Keratinocyte (primary cell): ENCODE results near the gene MAN2C1. TPM values are rescaled to one million over a fixed set of nuclear protein-coding genes. Genes with fewer than 3 reads are reported as not detected.
"Not testable (repeated sequence)": the region's sequence is repeated elsewhere in the genome, so short reads cannot be mapped to it uniquely, and the experiment has no call there.

Experiments used
- DNase-seq: peaks from one replicate; pipeline ENCODE4 v3.0.0-alpha.2; 2011; ENCODE audit warnings: low read depth, missing footprints, low spot score
- FAIRE-seq: peaks from 2 replicates; lab custom pipeline; 2011; peaks lifted over from hg19 to GRCh38; lab: Jason Lieb, UNC
- H2AFZ ChIP-seq: 2 replicates; pipeline ENCODE4 v1.6.0; 2012; ENCODE audit warnings: low read length, control low read depth, inconsistent platforms; ENCODE audit not compliant: control insufficient read depth
- H3K27ac ChIP-seq: 2 replicates; pipeline ENCODE4 v1.5.1; 2011; ENCODE audit warnings: low read length; ENCODE audit not compliant: control insufficient read depth, insufficient read depth
- H3K27me3 ChIP-seq: 3 replicates; pipeline ENCODE4 v1.6.0; 2011; ENCODE audit warnings: low read length; ENCODE audit not compliant: control insufficient read depth, insufficient read depth; ENCODE audit errors: extremely low read depth
- H3K36me3 ChIP-seq, 2 experiments: 2 replicates in 1 of 2; 3 replicates in 1 of 2; pipeline ENCODE4 v1.5.1; 2011; ENCODE audit warnings: low read length in 2 of 2, mild to moderate bottlenecking in 1 of 2; ENCODE audit not compliant: control insufficient read depth in 2 of 2, insufficient read depth in 2 of 2; ENCODE audit errors: extremely low read depth in 1 of 2
- H3K4me1 ChIP-seq: 3 replicates; pipeline ENCODE4 v1.5.1; 2011; ENCODE audit warnings: low read length; ENCODE audit not compliant: control insufficient read depth, insufficient read depth; ENCODE audit errors: extremely low read depth
- H3K4me2 ChIP-seq: 3 replicates; pipeline ENCODE4 v1.6.0; 2011; ENCODE audit warnings: low read depth, low read length; ENCODE audit not compliant: control insufficient read depth, insufficient read depth; ENCODE audit errors: extremely low read depth
- H3K4me3 ChIP-seq, 3 experiments: fragments of 200-600 bp in 1 of 3; sonication (generic) in 1 of 3; 2 replicates in 2 of 3; 3 replicates in 1 of 3; pipeline ENCODE4 v1.5.1; 2011 to 2016; ENCODE audit warnings: low read length in 3 of 3, mild to moderate bottlenecking in 3 of 3, control low read depth in 2 of 3, inconsistent platforms in 1 of 3, low read depth in 1 of 3, mixed read lengths in 1 of 3, mixed run types in 1 of 3, moderate library complexity in 1 of 3; ENCODE audit not compliant: control insufficient read depth in 2 of 3, insufficient read depth in 2 of 3; ENCODE audit errors: extremely low read depth in 1 of 3
- H3K79me2 ChIP-seq: 2 replicates; pipeline ENCODE4 v1.6.0; 2012; ENCODE audit warnings: low read length; ENCODE audit not compliant: control insufficient read depth, insufficient read depth
- H3K9ac ChIP-seq: 3 replicates; pipeline ENCODE4 v1.6.0; 2011; ENCODE audit warnings: low read length; ENCODE audit not compliant: control insufficient read depth, insufficient read depth; ENCODE audit errors: extremely low read depth
- H3K9me1 ChIP-seq: 3 replicates; pipeline ENCODE4 v1.6.0; 2011; ENCODE audit warnings: low read length; ENCODE audit not compliant: control insufficient read depth, insufficient read depth; ENCODE audit errors: extremely low read depth
- H3K9me3 ChIP-seq: 2 replicates; pipeline ENCODE4 v1.5.1; 2012; ENCODE audit warnings: low read depth, low read length; ENCODE audit not compliant: control insufficient read depth
- H4K20me1 ChIP-seq: 3 replicates; pipeline ENCODE4 v1.6.0; 2011; ENCODE audit warnings: low read length; ENCODE audit not compliant: control insufficient read depth, insufficient read depth; ENCODE audit errors: extremely low read depth
- CTCF ChIP-seq, 3 experiments: IDR thresholded peaks in 1 of 3; conservative IDR thresholded peaks in 1 of 3; optimal IDR thresholded peaks in 1 of 3; 2 replicates in 2 of 3; 3 replicates in 1 of 3; pipeline versions ENCODE3 to v1.5.1; 2011; ENCODE audit warnings: low read length in 3 of 3, mild to moderate bottlenecking in 3 of 3, moderate library complexity in 2 of 3, control low read depth in 1 of 3, inconsistent platforms in 1 of 3; ENCODE audit not compliant: insufficient read depth in 2 of 3; ENCODE audit errors: extremely low read depth in 1 of 3
- EZH2 ChIP-seq: IDR thresholded peaks from one replicate; pipeline ENCODE4 v1.6.1; 2012; ENCODE audit warnings: inconsistent platforms, mild to moderate bottlenecking, low read length, moderate library complexity
- dilution Hi-C: fragments of 300-500 bp; cut with MboI; formaldehyde crosslinking; loops from one replicate; pipeline ENCODE4 v1.7.0; 2020; ENCODE audit warnings: low sequenced_read_pairs; ENCODE audit not compliant: extremely low pct_ligation_motif_present
- polyA plus RNA-seq, 5 experiments: library from polyadenylated mRNA; depleted of rRNA in 3 of 5; stranded (reverse) in 3 of 5; stranded (forward) in 1 of 5; unstranded in 1 of 5; fragments of >200 nt; gene quantifications; 1 replicate in 1 of 5; 2 replicates in 3 of 5; 3 replicates in 1 of 5; pipeline versions ENCODE4 v1.2.1 to v1.2.3, GENCODE V29; 2011 to 2012; ENCODE audit warnings: missing spikeins in 2 of 5, low read depth in 1 of 5, low replicate concordance in 1 of 5

Gene MAN2C1
- polyA plus RNA-seq, 1 donor (not counting 4 experiments of a cell fraction or from before 2014, with no cell fraction given) = 35.4 TPM

- Histone ChIP-seq H3K36me3 (peaks cover 35 to 44% of the 10 kb centered on the region in 2 experiments), H3K27me3 (no peaks in the 10 kb centered on the region), H3K9ac (no peak overlapping the region), H3K27ac (no peak overlapping the region), H2AFZ (no peak overlapping the region), H3K9me1 (no peaks in the 10 kb centered on the region), H4K20me1 (no peaks in the 10 kb centered on the region), H3K4me3 (no peak overlapping the region), H3K4me1 (no peaks in the 10 kb centered on the region), H3K4me2 (no peak overlapping the region), H3K79me2 (no peaks in the 10 kb centered on the region), H3K9me3 (no peaks in the 10 kb centered on the region)
- DNase-seq (no peak), FAIRE-seq (no peak)
- TF ChIP-seq CTCF (optimal IDR thresholded peaks at IDR 0.05 in 1 of 3, IDR thresholded peaks at IDR 0.05 in 1 of 3, conservative IDR thresholded peaks at IDR 0.05 in 1 of 3; ENCODE audit: extremely low read depth in 1 of 3, insufficient read depth in 2 of 3, low read length in 3 of 3) (no peak), EZH2 (no peak)
- dilution Hi-C loops = no loop called here
Observed at GRCh38 chr15:75389791-75390382, 21.5 kb upstream of the MAN2C1 start.

- H3K9me1 ChIP-seq, DNase-seq, H3K4me3 ChIP-seq, dilution Hi-C loops, H3K4me2 ChIP-seq, H2AFZ ChIP-seq, H3K9ac ChIP-seq, H3K4me1 ChIP-seq, H3K9me3 ChIP-seq, FAIRE-seq, H4K20me1 ChIP-seq, H3K79me2 ChIP-seq, H3K27ac ChIP-seq, H3K27me3 ChIP-seq: not testable (repeated sequence)
- H3K36me3 ChIP-seq = peaks cover 26 to 44% of the 10 kb centered on the region in 2 experiments
Observed at GRCh38 chr15:75383986-75384385, 15.6 kb upstream of the MAN2C1 start.

- H3K9me1 ChIP-seq = no peaks in the 10 kb centered on the region
- H3K9me3 ChIP-seq = no peaks in the 10 kb centered on the region
- no peak for FAIRE-seq
- H3K4me3 ChIP-seq = no peak overlapping the region
- no peak for DNase-seq
- peaks cover 21 to 30% of the 10 kb centered on the region in 2 experiments for H3K36me3 ChIP-seq
- H3K4me1 ChIP-seq = no peaks in the 10 kb centered on the region
- no peak overlapping the region for H2AFZ ChIP-seq
- H4K20me1 ChIP-seq = no peaks in the 10 kb centered on the region
- no peaks in the 10 kb centered on the region for H3K79me2 ChIP-seq
- no peak for TF ChIP-seq CTCF (optimal IDR thresholded peaks at IDR 0.05 in 1 of 3, IDR thresholded peaks at IDR 0.05 in 1 of 3, conservative IDR thresholded peaks at IDR 0.05 in 1 of 3; ENCODE audit: extremely low read depth in 1 of 3, insufficient read depth in 2 of 3, low read length in 3 of 3)
- TF ChIP-seq EZH2 = no peak
- no peak overlapping the region for H3K4me2 ChIP-seq
- no peak overlapping the region for H3K27ac ChIP-seq
- H3K27me3 ChIP-seq = no peaks in the 10 kb centered on the region
- H3K9ac ChIP-seq = no peak overlapping the region
- dilution Hi-C loops = no loop called here
Observed at GRCh38 chr15:75380773-75381172, 12.4 kb upstream of the MAN2C1 start.
